Measurements from ENCODE around the gene COQ8B. TPM values are rescaled to one million over a fixed set of nuclear protein-coding genes. Genes with fewer than 3 reads are reported as not detected.
A peak's percentile ranks its signal among the peaks of the same experiment; 100 is the strongest.

Gene COQ8B
- total RNA-seq, 1 donor from 2014 or later: 16.5 TPM

- DNase-seq (ENCODE audit: low read depth, low spot score): no peak
Observed at GRCh38 chr19:40691421-40692211, 25.1 kb downstream of the COQ8B start.

GRCh38 chr19:40690693-40691420, 25.8 kb downstream of the COQ8B start:
- DNase-seq (ENCODE audit: low read depth, low spot score): peak; percentile 66

GRCh38 chr19:40690050-40690692, 26.5 kb downstream of the COQ8B start, which contains the start of gene NUMBL:
Gene NUMBL, minus strand, starts transcription at chr19:40690651. Its CDS starts 168 bp downstream, at chr19:40690483.
- no peak for DNase-seq (ENCODE audit: low read depth, low spot score)

- no peak for DNase-seq (ENCODE audit: low read depth, low spot score)
Observed at GRCh38 chr19:40689339-40690049, 27.2 kb downstream of the COQ8B start.

GRCh38 chr19:40688987-40689338, 27.7 kb downstream of the COQ8B start:
- no peak for DNase-seq (ENCODE audit: low read depth, low spot score)

GRCh38 chr19:40688309-40688708, 28.4 kb downstream of the COQ8B start:
- no peak for DNase-seq (ENCODE audit: low read depth, low spot score)

- DNase-seq (ENCODE audit: low read depth, low spot score): no peak
Observed at GRCh38 chr19:40687525-40688016, 29.1 kb downstream of the COQ8B start.

GRCh38 chr19:40686882-40687524, 29.7 kb downstream of the COQ8B start:
- DNase-seq (ENCODE audit: low read depth, low spot score): no peak

- DNase-seq (ENCODE audit: low read depth, low spot score): no peak
Observed at GRCh38 chr19:40685563-40685962, 31.1 kb downstream of the COQ8B start.

- DNase-seq (ENCODE audit: low read depth, low spot score): no peak
Observed at GRCh38 chr19:40685016-40685526, 31.6 kb downstream of the COQ8B start.

- no peak for DNase-seq (ENCODE audit: low read depth, low spot score)
Observed at GRCh38 chr19:40684280-40684679, 32.4 kb downstream of the COQ8B start.

GRCh38 chr19:40683437-40683836, 33.2 kb downstream of the COQ8B start:
- no peak for DNase-seq (ENCODE audit: low read depth, low spot score)

- no peak for DNase-seq (ENCODE audit: low read depth, low spot score)
Observed at GRCh38 chr19:40682431-40682964, 34.2 kb downstream of the COQ8B start.

- DNase-seq (ENCODE audit: low read depth, low spot score): no peak
Observed at GRCh38 chr19:40681039-40681438, 35.6 kb downstream of the COQ8B start.

- DNase-seq (ENCODE audit: low read depth, low spot score): no peak
Observed at GRCh38 chr19:40677156-40677555, 39.5 kb downstream of the COQ8B start.

- DNase-seq (ENCODE audit: low read depth, low spot score): no peak
Observed at GRCh38 chr19:40674291-40674690, 42.4 kb downstream of the COQ8B start.

GRCh38 chr19:40673397-40673796, 43.3 kb downstream of the COQ8B start:
- DNase-seq (ENCODE audit: low read depth, low spot score): no peak

GRCh38 chr19:40672573-40673299, 44.0 kb downstream of the COQ8B start:
- no peak for DNase-seq (ENCODE audit: low read depth, low spot score)

GRCh38 chr19:40672038-40672437, 44.6 kb downstream of the COQ8B start:
- DNase-seq (ENCODE audit: low read depth, low spot score): no peak

GRCh38 chr19:40671404-40671803, 45.3 kb downstream of the COQ8B start:
- DNase-seq (ENCODE audit: low read depth, low spot score): no peak

Data from pulmonary artery endothelial cell (primary cell).